Cerebellar cortex (tissue), 1 donor: Measurements from ENCODE around the gene RGL3.
"Not testable (repeated sequence)": the region's sequence is repeated elsewhere in the genome, so short reads cannot be mapped to it uniquely, and the experiment has no call there.

Source experiments
- DNase-seq: peaks from one replicate; pipeline ENCODE4 v3.0.0-alpha.2; 2015; ENCODE audit warnings: low spot score

The RGL3 gene

DNA sequence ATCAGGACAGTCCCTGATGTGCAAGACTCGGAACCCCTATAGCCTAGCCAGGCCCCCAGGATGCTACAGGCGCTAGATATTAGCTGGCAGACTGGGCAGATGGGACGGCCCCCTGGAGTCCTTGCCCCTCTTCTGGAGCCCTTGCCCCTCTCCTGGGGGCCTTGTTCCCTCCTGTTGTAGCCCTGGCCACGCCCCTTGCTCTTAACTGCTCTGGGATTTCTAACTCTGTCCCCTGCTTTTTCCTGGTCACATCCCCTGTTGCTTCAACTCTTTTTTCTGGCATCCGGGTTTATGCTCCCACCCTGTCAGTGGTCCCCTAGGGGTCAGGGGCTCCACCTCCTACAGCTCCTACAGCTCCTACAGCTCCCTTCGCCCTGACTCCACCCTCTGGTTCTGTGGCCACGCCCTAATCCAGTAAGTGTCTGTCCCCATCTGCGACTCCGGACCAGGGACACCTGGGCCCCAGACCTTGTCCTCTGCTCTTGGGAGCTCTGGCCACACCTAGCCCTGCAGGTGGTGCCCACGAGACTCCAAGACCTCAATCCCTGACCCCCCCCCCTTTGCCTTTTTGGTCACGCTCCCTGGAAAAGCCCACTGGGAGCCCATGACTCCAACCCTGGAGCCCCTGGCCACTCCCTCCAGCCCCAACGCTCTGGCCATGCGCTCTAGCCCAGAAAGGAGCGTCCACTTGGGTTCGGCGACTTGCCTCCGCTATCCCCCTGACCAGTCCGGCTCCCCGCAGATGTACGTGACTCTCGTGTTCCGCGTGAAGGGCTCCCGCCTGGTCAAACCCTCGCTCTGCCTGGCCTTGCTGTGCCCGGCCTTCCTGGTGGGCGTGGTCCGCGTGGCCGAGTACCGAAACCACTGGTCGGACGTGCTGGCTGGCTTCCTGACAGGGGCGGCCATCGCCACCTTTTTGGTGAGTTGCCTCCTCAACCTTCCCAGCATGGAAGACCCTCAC lies 57.1 kb downstream of the RGL3 start:
- DNase-seq = no peak

DNA sequence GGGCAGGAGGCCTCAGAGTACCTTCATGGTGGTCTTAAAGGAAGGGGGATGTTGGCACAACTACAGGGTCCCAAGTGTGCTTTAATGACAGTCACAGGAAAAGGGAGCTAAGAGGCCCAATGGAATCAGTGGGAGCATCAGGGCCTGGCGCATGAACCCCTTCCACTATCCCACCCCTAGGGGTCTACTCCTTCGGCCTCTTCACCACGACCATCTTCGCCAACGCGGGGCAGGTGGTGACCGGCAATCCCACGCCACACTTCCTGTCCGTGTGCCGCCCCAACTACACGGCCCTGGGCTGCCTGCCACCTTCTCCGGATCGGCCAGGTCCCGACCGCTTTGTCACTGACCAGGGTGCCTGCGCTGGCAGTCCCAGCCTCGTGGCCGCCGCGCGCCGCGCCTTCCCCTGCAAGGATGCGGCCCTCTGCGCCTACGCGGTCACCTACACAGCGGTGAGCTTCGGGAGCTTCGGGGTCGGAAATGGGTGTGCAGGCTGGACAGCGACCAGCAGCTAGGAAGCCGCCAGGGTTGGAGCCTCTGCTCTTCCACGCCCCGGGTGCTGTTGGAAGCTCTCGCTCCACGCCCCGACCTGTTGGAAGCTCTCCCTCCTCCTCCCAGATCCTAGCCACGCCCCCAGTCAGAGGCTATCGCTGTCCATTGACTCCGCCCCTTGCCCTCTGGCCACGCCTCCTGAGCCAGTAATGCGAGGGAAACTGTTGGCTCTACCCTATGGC lies 57.9 kb downstream of the RGL3 start:
- no peak for DNase-seq

DNA sequence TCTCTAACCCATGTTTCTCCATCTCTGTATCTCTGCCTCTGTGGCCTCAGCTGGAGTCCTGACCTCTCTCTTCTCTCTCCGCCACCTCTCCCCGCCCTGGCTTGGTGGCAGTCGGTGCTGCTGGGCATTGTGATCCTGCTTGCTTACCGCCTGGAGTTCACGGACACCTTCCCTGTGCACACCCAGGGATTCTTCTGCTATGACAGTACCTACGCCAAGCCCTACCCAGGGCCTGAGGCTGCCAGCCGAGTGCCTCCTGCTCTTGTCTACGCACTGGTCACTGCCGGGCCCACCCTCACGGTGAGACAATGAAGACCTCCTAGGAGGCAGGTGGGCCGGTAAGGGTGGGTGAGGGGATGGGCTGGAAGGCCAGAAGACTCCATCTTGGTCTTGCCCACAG lies 59.7 kb downstream of the RGL3 start:
- no peak for DNase-seq

DNA sequence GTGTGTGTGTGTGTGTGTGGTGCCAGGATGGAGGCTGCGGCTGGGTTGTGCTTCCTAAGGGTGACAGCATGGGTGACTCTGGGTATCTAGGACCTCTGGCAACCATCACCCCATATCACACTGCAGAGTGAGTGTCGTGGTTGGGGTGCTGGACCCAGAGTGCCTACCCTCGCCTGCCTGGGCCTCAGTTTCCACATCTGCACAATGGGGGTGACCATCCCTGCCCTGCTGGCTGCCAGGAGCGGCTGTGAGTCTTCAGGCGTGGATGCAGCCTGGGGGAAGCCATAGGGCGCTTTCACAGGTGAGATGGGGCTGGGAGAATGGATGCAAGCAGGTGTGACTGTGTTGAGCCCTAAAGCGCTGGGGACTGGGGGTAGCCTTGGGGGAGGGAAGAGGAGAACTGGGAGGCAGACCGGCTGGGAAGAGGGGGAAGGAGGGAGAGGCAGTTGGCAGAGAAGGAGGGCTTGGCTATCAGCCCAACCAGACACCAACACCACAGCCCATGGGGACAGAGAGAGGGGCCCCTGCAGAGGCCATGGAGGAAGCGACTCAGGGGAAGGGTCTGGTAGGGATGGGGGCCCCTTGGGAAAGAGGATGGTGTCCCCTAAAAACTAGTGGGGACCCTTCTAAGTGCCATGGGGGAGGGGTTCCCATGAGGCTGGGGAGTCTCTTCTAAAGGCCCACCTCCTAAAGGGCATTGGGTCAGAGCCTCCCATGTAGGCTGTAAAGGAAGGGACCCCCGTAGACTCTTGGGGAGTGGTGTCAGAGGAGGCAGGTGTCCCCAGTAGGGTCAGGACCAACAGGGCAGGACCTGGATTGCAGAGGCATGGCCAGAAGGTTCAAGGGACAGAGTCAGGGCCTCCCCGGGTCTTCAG lies 62.2 kb downstream of the RGL3 start:
- no peak for DNase-seq

DNA sequence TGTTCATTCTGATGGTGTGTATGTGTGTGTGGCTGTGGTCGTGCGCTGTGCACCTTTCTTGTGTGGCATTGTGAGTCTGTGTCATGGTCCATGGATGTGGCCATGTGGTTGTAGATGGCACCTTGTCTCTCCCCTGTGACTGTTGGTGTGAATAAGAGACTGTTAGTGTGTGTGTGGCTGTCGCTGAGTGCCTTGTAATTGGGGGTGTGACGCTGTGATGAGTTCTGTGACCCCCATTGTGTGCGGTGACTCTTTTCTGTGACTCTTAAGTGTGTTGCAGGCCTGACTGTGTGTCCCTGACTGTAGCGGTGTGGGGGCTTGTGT lies 63.1 kb downstream of the RGL3 start:
- no peak for DNase-seq

DNA sequence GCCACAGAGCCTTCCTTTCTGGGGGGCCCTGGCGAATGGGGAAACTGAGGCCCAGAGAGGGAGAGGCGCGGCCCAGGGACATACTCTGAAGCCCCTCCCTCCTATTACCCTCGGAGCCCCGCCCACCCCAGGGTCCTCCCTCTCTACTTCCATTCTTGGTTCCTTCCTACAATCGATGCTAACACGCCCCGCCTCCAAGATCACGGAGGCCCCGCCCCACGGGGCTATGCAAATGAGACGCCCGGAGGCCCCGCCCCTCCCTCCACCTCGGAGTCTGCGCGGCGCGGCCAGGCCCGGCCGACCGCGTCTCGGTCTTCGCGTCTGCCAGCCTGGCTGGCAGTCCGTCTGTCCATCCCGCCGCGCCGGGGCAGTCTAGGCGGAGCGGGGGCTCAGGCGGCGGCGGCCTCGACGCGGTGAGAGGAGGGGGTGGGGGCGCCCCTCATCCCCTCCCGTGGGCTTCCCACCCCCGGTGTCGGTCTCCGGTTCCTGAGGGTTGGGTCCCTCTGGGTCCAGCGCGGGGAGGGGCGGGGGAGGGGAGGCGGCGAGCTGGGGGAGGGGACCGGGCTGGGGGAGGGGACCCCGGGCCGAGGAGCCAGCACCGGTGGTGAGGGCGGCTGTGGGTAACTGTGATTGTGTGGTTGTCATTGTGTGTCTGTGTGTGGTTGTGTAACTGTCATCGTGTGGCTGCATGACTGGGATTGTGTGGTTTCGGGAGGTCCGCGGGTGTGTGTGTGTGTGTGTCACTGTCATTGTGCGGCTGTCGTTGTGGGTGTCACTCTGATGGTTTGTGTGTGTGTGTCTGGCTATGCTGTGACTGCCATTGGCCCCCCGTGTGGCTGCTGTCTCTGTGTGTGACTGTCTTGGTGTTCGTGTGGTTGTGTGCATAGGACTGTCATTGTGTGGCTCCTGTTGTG lies 63.7 kb downstream of the RGL3 start, which contains the start of gene PLPPR2:
Gene PLPPR2, plus strand, starts transcription at position 273 of the 914 bp plus-strand sequence. CDS start 2,242 bp downstream, outside the sequence.
- peak; percentile 93 for DNase-seq

DNA sequence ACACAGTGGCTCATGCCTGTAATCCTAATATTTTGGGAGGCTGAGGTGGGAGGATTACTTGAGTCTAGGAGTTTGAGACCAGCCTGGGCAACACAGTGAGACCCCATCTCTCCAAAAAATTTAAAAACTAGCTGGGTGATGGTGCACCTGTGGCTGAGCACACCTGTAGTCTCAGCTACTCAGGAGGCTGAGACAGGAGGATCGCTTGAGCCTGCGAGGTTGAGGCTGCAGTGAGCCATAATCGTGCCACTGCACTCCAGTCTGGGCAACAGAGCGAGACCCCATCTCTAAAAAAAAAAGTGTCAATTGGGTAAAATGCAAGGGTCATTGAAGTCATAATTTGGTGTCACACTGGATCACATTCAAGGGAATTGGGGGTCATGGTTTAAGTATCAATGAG lies 65.0 kb downstream of the RGL3 start:
- DNase-seq = not testable (repeated sequence)

DNA sequence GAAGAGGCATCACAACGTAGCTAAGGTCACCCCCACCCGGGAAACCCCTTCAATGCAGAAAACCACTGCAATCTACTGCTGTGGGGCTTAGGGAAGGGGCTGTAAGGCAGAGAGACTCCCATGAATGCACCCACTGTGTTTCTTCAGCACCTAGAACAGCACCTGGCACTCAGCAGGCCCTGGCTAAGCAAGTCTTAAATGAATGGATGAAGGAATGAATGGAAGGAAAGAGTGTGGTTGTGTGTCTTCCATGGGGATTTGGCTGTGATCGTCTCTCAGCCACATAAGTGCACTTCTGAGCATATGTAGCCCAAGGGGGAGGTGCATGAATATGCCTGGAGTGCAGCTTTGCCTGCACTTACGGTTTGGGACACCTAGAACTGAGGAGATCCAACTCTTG lies 69.9 kb downstream of the RGL3 start:
- DNase-seq = no peak

DNA sequence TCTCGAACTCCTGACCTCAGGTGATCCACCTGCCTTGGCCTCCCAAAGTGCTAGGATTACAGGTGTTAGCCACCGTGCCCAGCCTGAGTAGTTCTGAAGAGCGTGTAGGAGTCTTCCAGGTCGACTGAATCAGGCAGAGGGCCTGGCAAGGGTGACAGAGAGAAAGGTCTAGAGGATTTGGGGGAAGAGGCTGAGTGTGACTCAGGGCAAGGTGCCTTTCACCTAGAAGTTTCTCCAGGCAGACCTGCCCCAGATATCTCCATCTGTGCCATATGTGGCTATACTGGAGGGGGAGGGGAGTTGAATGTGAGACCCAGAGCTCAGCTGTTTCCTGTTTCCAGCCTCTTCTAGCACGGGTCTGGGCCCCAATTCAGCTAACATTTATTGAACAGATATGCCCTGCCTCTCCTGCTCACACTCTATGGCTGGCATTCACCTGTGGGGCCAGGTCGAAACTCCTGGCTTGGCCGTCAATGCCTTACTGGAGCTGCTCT lies 71.5 kb downstream of the RGL3 start:
- DNase-seq = no peak

DNA sequence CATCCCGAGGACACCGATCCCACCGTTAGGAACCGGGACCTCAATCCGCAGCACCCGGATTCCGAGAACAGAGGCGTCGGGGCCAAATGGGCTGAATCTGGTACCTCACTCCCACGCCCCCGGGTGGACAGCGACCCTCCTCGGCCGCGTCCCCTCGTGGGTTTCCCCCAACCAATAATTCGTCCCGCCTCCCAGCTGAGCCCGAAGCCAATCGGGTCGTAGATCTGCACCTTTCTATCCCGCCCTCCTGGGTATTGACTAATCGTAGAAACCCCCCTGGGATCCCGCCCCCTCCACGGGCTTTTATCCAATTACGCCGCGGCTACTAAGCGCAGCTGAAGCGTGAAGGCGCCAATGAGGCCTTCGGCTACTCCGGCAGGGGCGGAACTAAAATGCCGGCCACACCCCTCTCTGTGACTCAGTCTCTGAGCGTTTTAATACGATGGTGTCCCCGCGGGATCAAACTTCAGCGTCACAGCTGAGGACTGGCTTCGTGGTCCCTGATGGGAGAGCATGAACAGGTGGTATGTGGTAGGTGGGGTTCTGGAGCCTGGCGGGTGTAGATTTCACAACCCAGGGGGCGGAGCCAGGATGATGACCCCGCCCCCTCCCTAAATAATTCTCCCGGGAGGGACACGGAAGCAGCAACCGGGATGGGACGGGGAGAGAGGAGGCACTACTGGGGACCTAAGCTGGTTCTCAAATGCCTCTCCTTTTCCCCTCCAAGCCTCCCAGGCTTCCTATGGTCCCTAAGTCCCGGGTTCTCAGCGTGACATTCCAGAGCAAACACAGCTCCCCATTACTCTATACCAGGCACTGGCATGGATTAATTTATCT lies 72.8 kb downstream of the RGL3 start, which contains the start of the genes CCDC159 and TMEM205:
Gene CCDC159, plus strand, starts transcription at position 416 of the 837 bp plus-strand sequence. Its CDS starts 88 bp downstream, at position 504.
Gene TMEM205, minus strand, starts transcription at position 165 of the 837 bp plus-strand sequence. CDS start 649 bp downstream, outside the sequence.
- DNase-seq = peak; percentile 100

DNA sequence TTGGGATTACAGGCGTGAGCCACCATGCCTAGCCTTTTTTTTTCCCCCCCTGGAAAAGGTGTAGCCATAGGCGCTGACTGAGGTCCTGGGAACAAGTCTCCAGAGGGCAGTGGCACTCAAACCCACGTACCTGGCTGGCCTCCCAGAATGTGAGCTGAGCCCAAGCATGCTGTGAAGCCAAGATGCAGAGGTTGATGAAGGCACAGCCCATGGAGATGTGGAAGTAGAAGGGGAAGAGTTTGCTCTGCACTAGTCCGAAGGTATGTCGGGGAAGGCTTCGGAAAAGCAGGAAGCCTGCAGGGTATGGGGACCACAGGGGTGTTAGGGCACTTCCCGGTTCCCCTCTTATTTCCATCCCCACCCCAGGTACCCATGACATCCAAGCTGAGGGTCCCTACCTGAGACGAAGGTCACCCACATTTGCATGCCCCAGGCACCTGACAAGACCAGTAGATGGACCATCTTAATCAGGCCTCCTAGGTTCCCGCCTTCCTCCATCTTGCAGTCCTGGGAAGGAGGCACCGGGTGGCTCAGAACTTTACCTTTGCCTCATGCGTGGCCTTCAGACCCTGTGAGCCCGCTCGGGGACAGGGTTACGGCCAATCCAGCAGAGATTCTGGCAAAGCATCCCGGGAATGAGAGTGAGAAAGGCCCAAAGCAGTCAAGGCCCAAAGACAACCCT lies 73.9 kb downstream of the RGL3 start:
- no peak for DNase-seq
